Immature natural killer cell (primary cell): ENCODE measurements around the gene PITPNM3. TPM values are rescaled to one million over a fixed set of nuclear protein-coding genes. Genes with fewer than 3 reads are reported as not detected.

Experiments
- DNase-seq, 3 donors: peaks; one replicate each; pipeline ENCODE4 v3.0.0; 2022; ENCODE audit warnings: mixed read lengths in 1 of 3
- H3K27ac Mint-ChIP-seq, 6 donors: one replicate each; pipeline ENCODE4 v1.8.0; 2020; ENCODE audit warnings: mixed read lengths in 6 of 6, mild to moderate bottlenecking in 5 of 6, inconsistent platforms in 4 of 6, moderate library complexity in 3 of 6
- H3K27me3 Mint-ChIP-seq, 3 donors: one replicate each; pipeline ENCODE4 v1.8.0; 2020 to 2021; ENCODE audit warnings: low read depth in 3 of 3, mild to moderate bottlenecking in 3 of 3, mixed read lengths in 3 of 3, moderate library complexity in 3 of 3, inconsistent platforms in 1 of 3
- H3K36me3 Mint-ChIP-seq, 3 donors: one replicate each; pipeline ENCODE4 v1.8.0; 2020; ENCODE audit warnings: mixed read lengths in 3 of 3, inconsistent platforms in 2 of 3, mild to moderate bottlenecking in 2 of 3
- H3K4me1 Mint-ChIP-seq, 2 donors: one replicate each; pipeline ENCODE4 v1.8.0; 2020; ENCODE audit warnings: inconsistent platforms in 2 of 2, mild to moderate bottlenecking in 2 of 2, mixed read lengths in 2 of 2, moderate library complexity in 1 of 2
- H3K4me3 Mint-ChIP-seq, 5 donors: one replicate each; pipeline ENCODE4 v1.8.0; 2020; ENCODE audit warnings: mild to moderate bottlenecking in 5 of 5, mixed read lengths in 5 of 5, inconsistent platforms in 3 of 5, moderate library complexity in 3 of 5
- H3K9me3 Mint-ChIP-seq, 6 donors: one replicate each; pipeline ENCODE4 v1.8.0; 2020; ENCODE audit warnings: mild to moderate bottlenecking in 6 of 6, mixed read lengths in 6 of 6, inconsistent platforms in 4 of 6, moderate library complexity in 3 of 6
- polyA plus RNA-seq, 3 donors: library from polyadenylated mRNA; unstranded; fragments of 300-500 nt; fragmentation: Illumina TruSeq; gene quantifications; one replicate each; pipeline ENCODE4 v1.2.3, GENCODE V29; 2021

Gene PITPNM3
- polyA plus RNA-seq, 3 donors from 2014 or later = 0.02 TPM; not detected in 2

DNA sequence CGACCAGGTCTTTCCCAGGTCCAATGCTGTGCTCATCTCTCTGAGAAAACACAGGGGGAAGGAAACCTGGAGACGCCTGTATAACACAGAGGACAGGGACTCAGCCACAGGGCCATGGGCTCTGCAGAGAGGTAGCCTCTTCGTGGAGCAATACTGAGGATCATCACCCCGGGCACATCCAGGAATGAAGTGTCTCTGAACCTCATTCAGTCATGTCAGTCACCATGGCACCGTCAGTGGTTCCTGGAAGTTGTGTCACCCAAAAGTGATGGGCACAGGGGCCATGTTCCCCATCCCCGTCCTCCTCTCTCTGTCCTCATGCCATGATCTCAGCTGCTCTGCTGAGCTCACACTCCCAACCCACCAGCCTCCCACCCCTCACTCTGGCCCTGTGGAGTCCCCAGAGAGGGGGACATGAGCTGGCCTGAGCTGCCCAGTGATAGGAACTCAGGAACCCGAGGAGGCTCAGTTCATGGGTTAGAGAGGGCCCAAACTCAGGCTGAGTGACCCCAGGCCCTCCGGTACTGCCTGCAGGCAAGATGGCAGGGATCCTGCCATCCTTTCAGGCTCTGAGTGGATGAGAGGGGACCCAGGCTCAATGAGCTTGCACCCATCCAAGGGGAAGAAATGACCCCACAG, 53.4 kb downstream of the PITPNM3 start:
- no peak overlapping the region for H3K27ac Mint-ChIP-seq
- H3K36me3 Mint-ChIP-seq = no peaks in the 10 kb centered on the region
- no peak overlapping the region for H3K4me3 Mint-ChIP-seq
- DNase-seq = no peak
- no peaks in the 10 kb centered on the region for H3K9me3 Mint-ChIP-seq
- no peaks in the 10 kb centered on the region for H3K4me1 Mint-ChIP-seq
- H3K27me3 Mint-ChIP-seq = peaks cover 0 to 3% (median 2%) of the 10 kb centered on the region in 3 donors

DNA sequence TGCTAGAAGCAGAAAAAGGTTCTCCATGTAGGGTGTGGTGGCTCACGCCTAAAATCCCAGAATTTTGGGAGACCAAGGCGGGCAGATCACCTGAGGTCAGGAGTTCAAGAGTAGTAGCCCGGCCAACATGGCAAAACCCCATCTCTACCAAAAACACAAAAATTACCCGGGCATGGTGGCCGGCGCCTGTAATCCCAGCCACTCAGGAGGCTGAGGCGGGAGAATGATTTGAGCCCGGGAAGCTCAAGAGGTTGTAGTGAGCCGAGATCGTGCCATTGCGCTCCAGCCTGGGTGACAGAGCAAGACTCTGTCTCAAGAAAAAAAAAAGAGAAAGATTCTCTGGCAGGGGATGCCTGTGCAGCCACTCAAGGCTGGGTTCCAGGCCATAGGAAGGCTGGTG, 54.2 kb downstream of the PITPNM3 start:
- Mint-ChIP-seq H3K27me3 (peaks cover 0 to 5% (median 3%) of the 10 kb centered on the region in 3 donors), H3K36me3 (no peaks in the 10 kb centered on the region), H3K4me3 (no peak overlapping the region), H3K4me1 (no peaks in the 10 kb centered on the region), H3K9me3 (no peaks in the 10 kb centered on the region), H3K27ac (no peak overlapping the region)
- no peak for DNase-seq

DNA sequence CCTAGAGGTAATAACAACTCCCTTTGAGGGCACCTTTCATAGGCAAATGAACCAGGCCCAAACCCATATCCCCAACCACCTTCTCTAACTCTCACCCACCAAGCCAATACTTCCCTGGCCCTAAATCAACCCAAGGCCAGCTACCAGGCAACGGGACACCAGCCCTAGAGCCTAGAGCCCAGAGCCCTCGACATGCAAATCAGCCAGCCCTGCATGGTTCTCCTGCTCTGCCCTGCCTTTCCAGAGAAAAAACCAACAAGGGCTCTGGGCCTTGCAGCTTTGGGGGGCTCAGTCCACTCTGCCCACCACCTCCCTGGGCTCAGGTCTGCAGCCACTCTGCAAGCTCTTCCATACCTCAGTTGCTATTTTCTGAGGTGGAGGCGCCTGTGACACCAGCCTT, 55.0 kb downstream of the PITPNM3 start:
- DNase-seq = no peak
- Mint-ChIP-seq H3K36me3 (no peaks in the 10 kb centered on the region), H3K27me3 (peaks cover 1 to 9% (median 3%) of the 10 kb centered on the region in 3 donors), H3K4me1 (peaks cover 2 to 6% of the 10 kb centered on the region in 2 donors), H3K4me3 (no peak overlapping the region), H3K9me3 (no peaks in the 10 kb centered on the region), H3K27ac (no peak overlapping the region)

DNA sequence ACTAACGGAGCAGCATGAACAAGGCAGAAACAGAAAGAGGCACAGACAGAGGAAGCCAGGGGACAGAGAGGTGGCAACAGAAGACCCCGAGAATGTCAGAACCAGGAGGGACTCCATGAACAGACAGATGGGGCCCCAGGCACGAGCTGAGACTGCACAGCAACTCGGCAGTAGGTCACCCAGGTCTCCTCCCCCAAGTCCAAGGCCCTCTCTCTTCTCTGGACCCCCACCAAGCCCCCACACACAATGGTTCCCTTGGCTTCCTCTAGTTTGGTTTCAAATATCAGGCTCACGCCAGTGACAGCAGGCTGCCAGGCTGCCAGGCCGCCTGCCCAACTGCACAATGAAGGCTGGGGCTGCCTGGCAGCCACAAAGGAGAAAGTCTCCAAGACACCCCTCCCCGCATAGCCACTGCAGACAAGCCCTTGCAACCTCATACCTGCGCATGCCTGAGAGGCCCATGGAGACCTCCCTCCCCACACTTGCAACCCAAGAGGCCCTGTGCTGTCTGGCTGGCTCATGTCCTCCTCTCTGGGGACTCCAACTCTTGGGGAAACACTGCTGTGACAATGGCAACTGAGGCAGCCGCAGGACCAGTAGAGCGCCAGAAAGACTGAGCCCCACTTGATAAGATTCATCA, 57.3 kb downstream of the PITPNM3 start:
- H3K4me3 Mint-ChIP-seq = no peak overlapping the region
- DNase-seq = no peak
- peaks cover 6 to 9% of the 10 kb centered on the region in 2 donors for H3K4me1 Mint-ChIP-seq
- H3K27me3 Mint-ChIP-seq = peaks cover 2 to 13% (median 5%) of the 10 kb centered on the region in 3 donors
- H3K27ac Mint-ChIP-seq = no peak overlapping the region
- no peaks in the 10 kb centered on the region for H3K36me3 Mint-ChIP-seq
- H3K9me3 Mint-ChIP-seq = no peaks in the 10 kb centered on the region

DNA sequence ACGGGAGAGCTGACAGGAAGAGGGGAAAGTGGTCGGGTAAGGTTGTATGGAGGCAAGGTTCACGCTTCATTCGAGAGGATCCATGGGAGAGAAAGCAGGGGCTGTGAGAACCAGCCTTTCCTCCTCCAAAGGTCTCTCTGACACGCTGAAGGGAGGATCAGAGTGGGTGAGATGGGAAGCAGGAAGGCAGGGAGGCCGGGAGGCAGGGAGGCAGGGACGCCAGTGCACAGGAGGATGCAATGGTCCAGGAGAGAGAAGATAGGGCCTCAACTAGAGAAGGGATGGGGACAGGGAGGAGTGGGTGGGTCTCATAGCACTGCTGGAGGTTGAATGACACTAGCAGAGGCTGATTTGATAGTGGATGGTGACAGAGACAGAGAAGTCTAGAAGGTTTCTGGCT, 58.0 kb downstream of the PITPNM3 start:
- DNase-seq = no peak
- H3K4me3 Mint-ChIP-seq = no peak overlapping the region
- H3K4me1 Mint-ChIP-seq = peaks cover 6 to 9% of the 10 kb centered on the region in 2 donors
- H3K36me3 Mint-ChIP-seq = no peaks in the 10 kb centered on the region
- no peak overlapping the region for H3K27ac Mint-ChIP-seq
- H3K9me3 Mint-ChIP-seq = no peaks in the 10 kb centered on the region
- peaks cover 2 to 13% (median 5%) of the 10 kb centered on the region in 3 donors for H3K27me3 Mint-ChIP-seq

DNA sequence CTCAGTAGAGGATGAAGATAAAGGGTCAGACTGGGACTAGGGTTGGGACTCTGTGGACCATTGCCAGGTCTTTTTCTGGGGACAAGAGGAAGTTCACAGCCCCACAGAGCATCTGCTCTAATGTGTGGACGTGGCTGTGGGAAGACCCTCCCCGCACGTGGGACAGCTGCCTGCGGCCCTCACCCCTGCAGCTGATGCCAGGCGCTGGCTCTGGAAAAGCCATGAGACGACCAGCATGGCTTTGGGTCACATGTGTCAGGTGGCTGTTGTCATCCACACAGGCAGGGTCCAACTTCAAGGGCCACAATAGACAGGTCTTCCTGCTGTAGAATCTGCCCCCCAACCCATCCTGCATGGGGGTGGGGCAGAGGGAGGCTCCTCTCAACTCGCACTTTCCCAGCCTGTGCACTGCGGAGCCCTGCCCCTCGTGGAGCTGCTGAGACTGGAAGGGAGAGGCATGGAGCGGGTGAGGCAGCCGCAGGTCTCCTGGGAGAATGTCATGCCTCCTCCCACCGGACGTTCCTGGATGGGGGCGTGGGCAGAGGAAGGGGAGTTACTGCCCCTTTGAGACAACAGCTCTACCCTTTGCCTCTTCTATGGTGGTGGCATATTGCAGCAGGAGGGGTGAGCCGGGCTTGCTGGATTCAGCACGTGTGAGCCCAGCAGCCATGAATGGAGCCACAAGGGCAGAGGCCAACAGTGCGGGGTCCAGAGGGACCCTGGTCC, 58.7 kb downstream of the PITPNM3 start:
- no peaks in the 10 kb centered on the region for H3K9me3 Mint-ChIP-seq
- peaks cover 6 to 9% of the 10 kb centered on the region in 2 donors for H3K4me1 Mint-ChIP-seq
- no peak overlapping the region for H3K27ac Mint-ChIP-seq
- H3K36me3 Mint-ChIP-seq = no peaks in the 10 kb centered on the region
- peaks cover 2 to 13% (median 5%) of the 10 kb centered on the region in 3 donors for H3K27me3 Mint-ChIP-seq
- DNase-seq = no peak
- no peak overlapping the region for H3K4me3 Mint-ChIP-seq

DNA sequence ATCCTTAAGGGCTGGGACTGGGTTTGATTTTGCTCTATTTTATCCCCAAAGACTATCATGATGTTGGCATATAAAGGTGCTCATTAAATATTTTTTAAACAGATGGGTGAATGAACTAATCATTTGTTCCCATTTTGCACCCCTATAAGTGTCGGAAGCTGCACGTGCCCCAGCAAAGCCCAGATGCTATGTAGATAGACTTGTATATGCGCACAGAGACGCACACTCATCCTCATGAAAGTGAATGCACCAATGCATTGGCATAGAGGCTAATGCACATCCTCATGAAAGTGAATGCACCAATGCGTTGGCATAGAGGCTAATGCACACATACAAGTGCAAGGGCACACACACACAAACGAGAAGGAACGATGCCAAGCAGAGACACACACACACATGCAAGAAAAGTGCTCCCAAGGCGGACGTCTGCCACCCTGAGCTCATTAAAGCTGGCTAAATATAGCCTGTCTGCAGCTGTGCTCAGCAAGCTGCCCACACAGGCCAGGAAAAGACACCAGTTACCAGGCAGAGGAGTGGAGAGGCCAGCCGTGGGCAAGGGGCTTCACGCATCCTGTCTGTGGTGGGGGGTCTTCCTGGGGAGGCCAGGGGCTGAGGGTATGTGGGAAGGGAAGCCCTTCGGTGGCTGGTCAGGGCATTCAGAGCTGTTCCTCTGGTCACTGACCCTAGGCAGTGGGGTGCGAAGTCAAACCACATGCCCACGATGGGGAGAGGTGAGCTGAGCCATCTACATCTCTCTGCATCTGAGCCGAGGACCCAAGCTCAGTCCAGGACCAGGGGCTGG, 59.5 kb downstream of the PITPNM3 start:
- Mint-ChIP-seq H3K27me3 (peaks cover 2 to 13% (median 3%) of the 10 kb centered on the region in 3 donors), H3K27ac (no peak overlapping the region)

DNA sequence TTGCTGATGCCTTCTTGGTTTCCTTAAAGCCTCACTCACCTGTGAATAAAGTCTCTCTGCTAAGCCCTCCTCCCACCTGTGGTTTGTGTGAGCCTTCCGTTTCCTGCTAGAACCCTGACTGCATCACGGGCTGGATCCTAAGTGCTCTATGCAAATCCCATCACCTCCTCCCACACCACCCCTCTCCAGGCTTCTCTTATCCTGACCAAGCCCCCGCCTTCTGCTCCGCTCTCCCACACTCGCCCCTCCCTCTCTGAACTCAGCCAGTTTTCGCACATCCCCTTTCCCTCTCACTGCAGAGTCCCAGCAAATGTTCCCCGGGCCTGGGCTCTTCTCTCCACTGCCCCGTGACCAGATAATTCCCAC, 60.3 kb downstream of the PITPNM3 start:
- DNase-seq = no peak
- no peak overlapping the region for H3K4me3 Mint-ChIP-seq

More for the DNA sequence above, 59.5 kb downstream of the PITPNM3 start:
- no peaks in the 10 kb centered on the region for H3K36me3 Mint-ChIP-seq
- H3K9me3 Mint-ChIP-seq = no peaks in the 10 kb centered on the region
- no peak for DNase-seq
- no peak overlapping the region for H3K4me3 Mint-ChIP-seq
- H3K4me1 Mint-ChIP-seq = peaks cover 6 to 9% of the 10 kb centered on the region in 2 donors

DNA sequence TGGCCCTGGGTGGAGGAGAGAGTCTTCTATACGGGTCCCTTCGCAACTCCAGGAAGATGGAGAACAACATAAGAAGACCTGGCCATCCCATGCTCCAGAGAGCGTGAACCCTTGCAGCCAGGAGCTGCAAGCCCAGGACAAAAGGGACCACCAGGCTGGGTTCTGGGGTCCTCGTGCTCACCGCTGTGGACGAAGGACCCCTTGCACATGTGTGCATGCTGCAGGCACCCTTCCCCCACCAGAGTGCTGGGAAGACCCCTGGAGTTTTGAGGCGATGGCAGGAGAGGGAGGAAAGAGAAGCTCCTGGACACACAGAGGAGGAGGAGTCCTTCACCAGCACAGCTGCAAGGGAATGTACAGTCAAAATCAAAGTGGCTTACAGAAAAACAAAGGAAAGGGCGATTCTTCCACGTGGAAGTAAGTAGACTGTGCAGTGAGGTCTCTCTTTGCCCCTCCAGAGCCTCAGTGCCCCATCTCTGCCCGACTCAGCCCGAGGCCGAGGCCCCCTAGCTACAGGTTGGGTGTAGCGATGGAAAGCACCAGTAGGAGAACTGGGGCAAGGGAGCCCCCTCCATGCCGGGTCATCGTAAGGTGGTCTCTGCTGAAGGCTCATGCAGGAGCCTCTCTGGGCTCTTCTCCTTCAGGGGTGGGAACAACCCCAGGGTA, 60.8 kb downstream of the PITPNM3 start:
- Mint-ChIP-seq H3K4me1 (peaks cover 6 to 9% of the 10 kb centered on the region in 2 donors), H3K27me3 (peaks cover 2 to 13% (median 2%) of the 10 kb centered on the region in 3 donors), H3K36me3 (no peaks in the 10 kb centered on the region), H3K9me3 (no peaks in the 10 kb centered on the region), H3K27ac (no peak overlapping the region), H3K4me3 (no peak overlapping the region)
- no peak for DNase-seq

More for the DNA sequence above, 60.3 kb downstream of the PITPNM3 start:
- Mint-ChIP-seq H3K27ac (no peak overlapping the region), H3K27me3 (peaks cover 2 to 13% (median 2%) of the 10 kb centered on the region in 3 donors), H3K9me3 (no peaks in the 10 kb centered on the region), H3K4me1 (peaks cover 6 to 9% of the 10 kb centered on the region in 2 donors), H3K36me3 (no peaks in the 10 kb centered on the region)

DNA sequence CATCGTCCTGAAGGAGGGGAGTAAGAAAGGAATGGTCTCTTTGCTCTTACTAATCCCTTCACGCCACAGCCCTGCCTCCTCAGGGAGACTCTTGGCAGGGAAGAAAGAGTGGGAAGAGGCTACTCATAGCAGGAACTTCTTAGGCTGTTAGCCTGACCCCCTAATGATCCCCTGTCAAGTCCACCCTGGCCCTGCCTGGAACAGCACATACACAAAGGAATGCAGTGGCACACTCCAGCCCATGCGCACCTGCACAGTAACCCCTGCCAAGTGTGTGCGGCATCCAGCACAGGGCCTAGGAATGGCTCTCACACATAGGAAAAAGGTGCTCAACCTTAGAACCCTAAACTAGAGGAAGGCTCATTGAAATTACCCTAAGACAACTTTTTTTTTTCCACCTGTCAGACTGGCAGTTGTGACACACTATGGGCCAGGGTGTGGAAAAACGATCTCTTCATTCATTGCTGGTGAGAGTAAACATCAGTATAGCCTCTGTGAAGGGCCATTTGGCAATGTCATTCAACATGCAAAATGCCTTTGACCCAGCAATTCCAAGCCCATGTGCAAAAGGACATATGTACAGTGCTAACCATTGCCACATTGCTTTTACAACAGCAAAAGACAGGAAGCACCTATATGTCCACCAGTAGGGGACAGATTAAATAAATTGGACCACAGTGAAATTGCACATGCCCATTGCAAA, 62.0 kb downstream of the PITPNM3 start:
- Mint-ChIP-seq H3K4me3 (no peak overlapping the region), H3K27ac (no peak overlapping the region), H3K4me1 (peaks cover 6 to 9% of the 10 kb centered on the region in 2 donors), H3K36me3 (no peaks in the 10 kb centered on the region), H3K27me3 (peaks cover 2 to 14% (median 2%) of the 10 kb centered on the region in 3 donors), H3K9me3 (no peaks in the 10 kb centered on the region)
- DNase-seq = no peak

DNA sequence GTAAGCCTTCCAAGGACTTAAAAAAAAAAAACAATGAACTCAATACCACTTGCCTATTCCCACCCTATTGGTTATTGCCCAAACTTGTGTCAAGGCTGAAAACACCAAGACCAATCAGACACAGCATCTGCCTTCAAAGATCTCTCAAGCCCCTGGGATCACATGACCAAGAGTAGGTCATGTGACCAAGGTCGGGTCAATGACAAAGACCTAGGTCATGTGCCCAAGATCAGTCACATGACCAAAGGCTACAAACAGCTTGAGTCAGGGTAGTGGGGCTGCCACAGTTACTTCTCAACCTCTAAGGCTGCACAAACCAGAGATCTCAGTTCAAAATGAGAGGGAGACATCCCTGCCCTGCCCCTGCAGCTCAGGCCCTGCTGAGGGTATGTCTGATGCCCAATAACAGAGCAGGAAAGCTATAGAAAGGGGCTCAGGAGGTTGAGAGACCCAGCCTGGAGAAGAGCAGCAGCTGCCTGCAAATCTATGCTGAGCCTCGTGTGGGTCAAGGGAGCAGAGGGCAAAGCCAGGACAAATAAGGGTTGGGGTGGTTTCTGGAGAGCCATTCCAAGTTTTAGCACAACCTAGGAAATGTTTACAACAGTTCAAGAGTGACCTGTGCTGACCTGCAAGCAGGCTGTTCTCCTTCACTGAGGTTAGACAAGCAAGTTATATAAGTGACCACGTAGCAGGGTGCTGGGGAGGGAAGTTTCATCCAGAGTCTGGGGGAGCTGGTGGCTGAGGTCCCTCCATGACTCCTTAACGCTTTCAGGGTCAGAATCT, 63.3 kb downstream of the PITPNM3 start:
- H3K36me3 Mint-ChIP-seq = no peaks in the 10 kb centered on the region
- H3K4me3 Mint-ChIP-seq = no peak overlapping the region
- H3K27ac Mint-ChIP-seq = peak overlapping the region in 1 of 6 donors; percentile 16
- peaks cover 6 to 9% of the 10 kb centered on the region in 2 donors for H3K4me1 Mint-ChIP-seq
- no peaks in the 10 kb centered on the region for H3K9me3 Mint-ChIP-seq
- DNase-seq = no peak
- H3K27me3 Mint-ChIP-seq = peaks cover 2 to 13% (median 2%) of the 10 kb centered on the region in 3 donors

DNA sequence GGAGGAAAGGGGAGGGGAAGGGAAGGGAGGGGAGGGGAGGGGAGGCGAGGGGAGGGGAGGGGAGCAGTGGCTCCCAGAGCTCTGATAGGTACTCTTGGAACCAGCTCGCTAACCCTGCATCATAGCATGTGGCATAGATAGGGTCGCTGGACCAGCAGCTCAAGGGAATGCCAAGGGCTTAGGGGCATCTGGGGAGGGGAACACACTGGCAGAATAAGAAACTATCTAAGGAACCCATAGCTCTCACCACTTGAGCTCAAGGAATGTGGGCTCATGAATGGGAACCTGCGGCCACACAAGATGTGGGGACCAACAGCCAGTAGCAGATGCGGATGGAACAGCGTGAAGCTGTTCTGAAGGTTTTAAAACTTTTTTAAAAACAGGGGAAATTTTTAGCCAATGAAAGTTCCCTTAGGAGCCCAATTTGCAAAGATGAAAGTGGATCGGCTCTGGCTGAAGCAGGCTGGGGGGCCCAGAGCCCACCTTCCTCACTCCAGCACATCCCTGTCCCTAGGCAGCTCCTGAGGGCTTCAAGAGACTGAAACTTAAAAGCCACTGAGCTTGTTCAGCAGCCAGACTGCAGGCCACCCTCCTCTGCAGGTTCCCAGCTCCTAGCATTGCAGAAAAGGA, 65.2 kb downstream of the PITPNM3 start:
- H3K36me3 Mint-ChIP-seq = no peaks in the 10 kb centered on the region
- H3K27me3 Mint-ChIP-seq = peaks cover 0 to 5% (median 2%) of the 10 kb centered on the region in 3 donors
- H3K9me3 Mint-ChIP-seq = no peaks in the 10 kb centered on the region
- H3K4me3 Mint-ChIP-seq = no peak overlapping the region
- no peak overlapping the region for H3K27ac Mint-ChIP-seq
- H3K4me1 Mint-ChIP-seq = peaks cover 1 to 2% of the 10 kb centered on the region in 2 donors
- DNase-seq = no peak
